AG04449 (cell line): ENCODE data around the gene CTRB1.

Experiments
- CTCF ChIA-PET: fragments of 350-600 bp; formaldehyde crosslinking; extraction: SDS; loops from one replicate; lab custom pipeline; 2021; ENCODE audit warnings: antibody characterized with exemption; lab: Yijun Ruan, JAX
- POLR2A ChIA-PET: fragments of 400-600, 350-600 bp; formaldehyde crosslinking; extraction: SDS; loops from one replicate; lab custom pipeline; 2020; ENCODE audit warnings: antibody characterized with exemption, inconsistent platforms; lab: Yijun Ruan, JAX
- DNase-seq: peaks from one replicate; pipeline ENCODE4 v3.0.0-alpha.2; 2010; ENCODE audit warnings: low read depth, low spot score
- H3K4me3 ChIP-seq: 2 replicates; pipeline ENCODE4 v1.5.1; 2011; ENCODE audit warnings: low read depth, mild to moderate bottlenecking, control low read depth, low read length
- TF ChIP-seq, protein P1 (sequence below): IDR thresholded peaks from one replicate; pipeline ENCODE4 v1.5.1; 2011; ENCODE audit warnings: mild to moderate bottlenecking, moderate library complexity, low read length, control low read depth, inconsistent platforms; ENCODE audit not compliant: insufficient read depth; ENCODE audit errors: missing control alignments

The CTRB1 gene

DNA sequence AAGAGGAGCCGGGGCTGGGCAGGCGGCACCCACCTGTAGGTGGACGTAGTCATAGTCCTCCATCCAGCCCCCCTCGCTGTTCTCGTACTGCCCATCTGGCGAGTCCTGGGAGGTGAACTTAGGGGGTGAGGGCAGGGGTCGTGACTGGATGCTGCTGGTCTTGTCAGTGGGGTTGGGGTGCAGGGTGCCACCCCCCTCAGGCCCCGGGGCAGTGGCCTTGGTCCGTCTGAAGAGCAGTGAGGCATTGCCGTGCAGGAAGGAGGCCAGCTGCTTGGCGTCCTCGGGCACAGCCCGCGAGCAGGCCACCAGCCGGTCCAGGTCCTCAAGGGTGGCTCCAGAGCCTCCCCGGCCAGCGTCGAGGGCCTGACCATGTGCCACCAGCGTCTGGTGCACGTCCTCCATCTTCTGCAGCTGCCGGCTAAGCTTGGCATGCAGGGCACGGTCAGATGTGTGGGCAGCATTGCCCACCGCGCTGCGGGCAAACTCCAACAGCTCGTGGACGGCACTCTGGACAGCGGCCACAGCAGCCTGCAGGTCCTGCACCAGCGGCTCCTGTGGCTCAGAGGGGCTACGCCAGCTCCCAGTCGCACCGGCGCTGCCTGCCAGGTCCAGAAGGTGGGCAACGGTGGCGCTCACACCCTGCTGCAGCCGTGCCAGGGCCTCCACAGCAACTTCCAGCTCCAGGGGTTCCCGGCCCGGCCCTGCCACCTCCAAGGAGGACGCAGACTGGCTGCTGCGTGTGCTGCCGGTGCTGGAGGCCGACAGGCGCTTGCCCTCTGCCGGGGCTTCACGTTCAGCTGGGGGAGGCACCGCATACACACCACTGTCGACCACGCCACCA is 16.3 kb downstream of the CTRB1 start:
- ChIA-PET POLR2A (interaction anchor here (0.6 to 1.1 kb wide), 2 partner anchors 10 to 15 kb away, joined by 3 to 4 read pairs; no protein-coding TSS in a partner anchor), CTCF (interaction anchor here (0.9 to 11.6 kb wide), 20 partner anchors 9 to 176 kb away, joined by 3 to 221 read pairs (median 6); no protein-coding TSS in a partner anchor)
- TF ChIP-seq, protein P1, sequence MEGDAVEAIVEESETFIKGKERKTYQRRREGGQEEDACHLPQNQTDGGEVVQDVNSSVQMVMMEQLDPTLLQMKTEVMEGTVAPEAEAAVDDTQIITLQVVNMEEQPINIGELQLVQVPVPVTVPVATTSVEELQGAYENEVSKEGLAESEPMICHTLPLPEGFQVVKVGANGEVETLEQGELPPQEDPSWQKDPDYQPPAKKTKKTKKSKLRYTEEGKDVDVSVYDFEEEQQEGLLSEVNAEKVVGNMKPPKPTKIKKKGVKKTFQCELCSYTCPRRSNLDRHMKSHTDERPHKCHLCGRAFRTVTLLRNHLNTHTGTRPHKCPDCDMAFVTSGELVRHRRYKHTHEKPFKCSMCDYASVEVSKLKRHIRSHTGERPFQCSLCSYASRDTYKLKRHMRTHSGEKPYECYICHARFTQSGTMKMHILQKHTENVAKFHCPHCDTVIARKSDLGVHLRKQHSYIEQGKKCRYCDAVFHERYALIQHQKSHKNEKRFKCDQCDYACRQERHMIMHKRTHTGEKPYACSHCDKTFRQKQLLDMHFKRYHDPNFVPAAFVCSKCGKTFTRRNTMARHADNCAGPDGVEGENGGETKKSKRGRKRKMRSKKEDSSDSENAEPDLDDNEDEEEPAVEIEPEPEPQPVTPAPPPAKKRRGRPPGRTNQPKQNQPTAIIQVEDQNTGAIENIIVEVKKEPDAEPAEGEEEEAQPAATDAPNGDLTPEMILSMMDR, result no peak
- no peak overlapping the region for H3K4me3 ChIP-seq
- DNase-seq, result no peak

DNA sequence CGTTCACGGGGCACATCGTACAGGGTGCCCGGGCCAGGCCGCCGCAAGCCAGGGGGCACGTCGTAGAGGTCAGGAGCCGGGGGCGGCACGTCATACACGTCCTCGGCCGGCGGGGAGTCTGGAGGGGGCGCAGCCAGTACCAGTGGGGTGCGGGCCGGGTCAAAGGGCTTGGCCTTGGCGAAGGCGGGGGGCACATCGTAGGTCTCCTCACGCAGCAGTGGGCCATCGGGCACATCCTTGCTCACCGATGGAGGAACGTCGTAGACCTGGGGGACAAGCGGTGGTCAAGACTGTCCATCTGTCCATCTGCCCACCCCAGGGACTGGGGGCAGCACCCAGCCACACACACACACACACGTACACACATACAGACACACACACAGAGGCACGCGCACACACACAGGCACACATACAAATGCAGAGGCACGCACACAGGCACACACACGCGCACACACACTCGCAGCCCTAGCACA is 17.0 kb downstream of the CTRB1 start:
- DNase-seq, result no peak
- CTCF ChIA-PET, result interaction anchor here (1.1 to 11.6 kb wide), 6 partner anchors 11 to 167 kb away, joined by 3 to 221 read pairs (median 33); no protein-coding TSS in a partner anchor
- no peak overlapping the region for H3K4me3 ChIP-seq
- POLR2A ChIA-PET, result no interaction called here
- TF ChIP-seq, protein P1, result no peak

GRCh38 chr16:75236232-75236631 is 17.4 kb downstream of the CTRB1 start:
- ChIA-PET CTCF (interaction anchor here (1.1 to 11.6 kb wide), 6 partner anchors 11 to 166 kb away, joined by 3 to 221 read pairs (median 33); no protein-coding TSS in a partner anchor), POLR2A (interaction anchor here (0.9 to 1.0 kb wide), 2 partner anchors 9 to 16 kb away, joined by 3 to 4 read pairs; no protein-coding TSS in a partner anchor)
- no peak for DNase-seq
- TF ChIP-seq, protein P1, result no peak
- no peak overlapping the region for H3K4me3 ChIP-seq

- TF ChIP-seq, protein P1, result no peak
- no peak overlapping the region for H3K4me3 ChIP-seq
- ChIA-PET CTCF (interaction anchor here (1.1 to 11.6 kb wide), 7 partner anchors 10 to 166 kb away, joined by 4 to 221 read pairs (median 5); no protein-coding TSS in a partner anchor), POLR2A (interaction anchor here (0.9 to 1.0 kb wide), 2 partner anchors 9 to 15 kb away, joined by 3 to 4 read pairs; no protein-coding TSS in a partner anchor)
- DNase-seq, result no peak
Measured at GRCh38 chr16:75236736-75237397, 18.1 kb downstream of the CTRB1 start.

DNA sequence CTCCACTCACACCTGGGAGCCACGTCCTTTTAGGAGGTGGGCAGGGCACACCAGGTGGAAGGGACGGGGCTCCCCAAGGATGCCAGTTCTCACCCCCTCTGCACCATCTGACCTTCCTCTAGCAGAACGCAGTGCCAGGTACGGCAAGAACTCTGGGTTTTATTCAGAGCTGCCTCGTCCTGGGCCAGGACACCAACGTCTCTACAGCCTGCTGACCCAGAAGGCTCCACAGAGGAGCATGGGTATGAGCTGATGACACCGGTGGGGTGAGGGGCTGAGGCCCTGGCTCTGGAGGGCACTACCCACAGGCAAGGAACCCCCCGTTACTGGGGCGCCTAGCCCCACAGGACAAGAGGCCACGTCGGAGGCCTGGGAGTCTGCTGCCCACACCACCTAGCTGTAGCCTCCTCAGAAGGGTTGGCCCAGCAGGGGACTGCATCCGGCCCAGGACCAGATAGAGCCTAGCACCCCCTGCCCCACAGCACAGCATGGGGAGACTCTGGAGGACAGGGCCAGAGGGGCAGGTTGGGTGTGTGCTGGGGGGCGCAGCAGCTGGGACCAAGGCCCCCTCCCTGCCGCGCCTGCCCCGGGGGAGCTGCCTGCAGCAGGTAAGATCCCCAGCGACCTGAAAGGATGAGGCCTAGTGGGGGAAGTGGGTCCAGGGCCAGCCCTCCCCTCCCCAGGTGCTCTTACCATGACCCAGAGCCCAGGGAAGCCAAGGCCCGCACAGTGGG is 18.8 kb downstream of the CTRB1 start:
- no peak overlapping the region for H3K4me3 ChIP-seq
- no peak for DNase-seq
- TF ChIP-seq, protein P1, result no peak
- CTCF ChIA-PET, result interaction anchor here (1.1 to 11.6 kb wide), 5 partner anchors 10 to 165 kb away, joined by 4 to 221 read pairs (median 5); no protein-coding TSS in a partner anchor
- POLR2A ChIA-PET, result no interaction called here
